Left ventricle myocardium inferior (tissue), 1 donor: Measurements from ENCODE around the gene PITPNC1. TPM values are rescaled to one million over a fixed set of nuclear protein-coding genes. Genes with fewer than 3 reads are reported as not detected.
"Not testable (repeated sequence)": the region's sequence is repeated elsewhere in the genome, so short reads cannot be mapped to it uniquely, and the experiment has no call there.

Experiments used
- DNase-seq: peaks from one replicate; pipeline ENCODE4 v3.0.0-alpha.2; 2020
- H3K27ac ChIP-seq: fragments of 200-600 bp; replicated peaks from 2 replicates; pipeline ENCODE4 v1.8.0; 2021
- H3K27me3 ChIP-seq: fragments of 200-600 bp; 2 replicates; pipeline ENCODE4 v1.8.0; 2021; ENCODE audit warnings: low read depth
- H3K36me3 ChIP-seq: fragments of 200-600 bp; 2 replicates; pipeline ENCODE4 v1.8.0; 2021
- H3K4me1 ChIP-seq: fragments of 200-600 bp; 2 replicates; pipeline ENCODE4 v1.8.0; 2021
- H3K4me3 ChIP-seq: fragments of 200-600 bp; 2 replicates; pipeline ENCODE4 v1.8.0; 2021; ENCODE audit warnings: mild to moderate bottlenecking, moderate library complexity
- H3K9me3 ChIP-seq: fragments of 200-600 bp; replicated peaks from 2 replicates; pipeline ENCODE4 v1.8.0; 2021
- CTCF ChIP-seq: fragments of 200-600 bp; IDR thresholded peaks from 2 replicates; pipeline ENCODE4 v1.8.0; 2021; ENCODE audit warnings: antibody characterized with exemption, mild to moderate bottlenecking, borderline replicate concordance
- intact Hi-C: fragments of 100-400 bp; cut with micrococcal nuclease; formaldehyde crosslinking; loops from one replicate; pipeline ENCODE4 v1.11.0; 2022
- total RNA-seq: library from RNA; stranded (reverse); fragmentation: NEBNext Ultra II Directional; extraction: Animal tissue kit (Norgen Biotek cat#: 25700); gene quantifications from one replicate; pipeline ENCODE4 v1.2.1, GENCODE V29; 2021
- donor health status: DM: no; HTN: yes; CAD: no; lungs with severe emphysema.

The PITPNC1 gene
- total RNA-seq, 1 donor from 2014 or later: 8.1 TPM

GRCh38 chr17:67725373-67725791 is 348.3 kb downstream of the PITPNC1 start:
- no peak for TF ChIP-seq CTCF
- Histone ChIP-seq H3K9me3 (no peaks in the 10 kb centered on the region), H3K36me3 (peaks cover 94% of the 10 kb centered on the region), H3K27ac (no peak overlapping the region), H3K27me3 (no peaks in the 10 kb centered on the region), H3K4me3 (no peak overlapping the region), H3K4me1 (no peaks in the 10 kb centered on the region)
- DNase-seq: no peak
- intact Hi-C loops: no loop called here

- DNase-seq: no peak
- H3K36me3 ChIP-seq: peaks cover 94% of the 10 kb centered on the region
- no peaks in the 10 kb centered on the region for H3K27me3 ChIP-seq
- H3K4me3 ChIP-seq: no peak overlapping the region
- intact Hi-C loops: no loop called here
- no peaks in the 10 kb centered on the region for H3K4me1 ChIP-seq
- H3K9me3 ChIP-seq: no peaks in the 10 kb centered on the region
- TF ChIP-seq CTCF: no peak
- H3K27ac ChIP-seq: no peak overlapping the region
These were observed 348.7 kb downstream of the PITPNC1 start for GRCh38 chr17:67725807-67726206.

GRCh38 chr17:67727152-67728039 is 350.3 kb downstream of the PITPNC1 start:
- intact Hi-C loops: not testable (repeated sequence)
- peaks cover 91% of the 10 kb centered on the region for H3K36me3 ChIP-seq

GRCh38 chr17:67729903-67730302 is 352.8 kb downstream of the PITPNC1 start:
- TF ChIP-seq CTCF: no peak
- no peak for DNase-seq
- peaks cover 5% of the 10 kb centered on the region for H3K9me3 ChIP-seq
- no peaks in the 10 kb centered on the region for H3K4me1 ChIP-seq
- H3K27ac ChIP-seq: no peak overlapping the region
- intact Hi-C loops: no loop called here
- peaks cover 90% of the 10 kb centered on the region for H3K36me3 ChIP-seq
- H3K27me3 ChIP-seq: no peaks in the 10 kb centered on the region
- no peak overlapping the region for H3K4me3 ChIP-seq

More at GRCh38 chr17:67727152-67728039, 350.3 kb downstream of the PITPNC1 start:
- not testable (repeated sequence) for H3K4me3 ChIP-seq, DNase-seq, H3K27ac ChIP-seq, H3K4me1 ChIP-seq, H3K9me3 ChIP-seq, H3K27me3 ChIP-seq

GRCh38 chr17:67730731-67731130 is 353.6 kb downstream of the PITPNC1 start:
- H3K4me3 ChIP-seq: no peak overlapping the region
- peaks cover 88% of the 10 kb centered on the region for H3K36me3 ChIP-seq
- H3K9me3 ChIP-seq: peaks cover 5% of the 10 kb centered on the region
- intact Hi-C loops: no loop called here
- H3K27me3 ChIP-seq: no peaks in the 10 kb centered on the region
- no peaks in the 10 kb centered on the region for H3K4me1 ChIP-seq
- no peak overlapping the region for H3K27ac ChIP-seq
- no peak for TF ChIP-seq CTCF
- DNase-seq: no peak

GRCh38 chr17:67733449-67733848 is 356.4 kb downstream of the PITPNC1 start:
- peaks cover 89% of the 10 kb centered on the region for H3K36me3 ChIP-seq
- TF ChIP-seq CTCF: no peak

More at GRCh38 chr17:67733449-67733848, 356.4 kb downstream of the PITPNC1 start:
- peaks cover 5% of the 10 kb centered on the region for H3K9me3 ChIP-seq
- H3K27ac ChIP-seq: no peak overlapping the region
- H3K27me3 ChIP-seq: no peaks in the 10 kb centered on the region
- no peaks in the 10 kb centered on the region for H3K4me1 ChIP-seq
- intact Hi-C loops: no loop called here
- no peak for DNase-seq
- H3K4me3 ChIP-seq: no peak overlapping the region
